ENCODE data around the gene ECT2L. TPM values are rescaled to one million over a fixed set of nuclear protein-coding genes. Genes with fewer than 3 reads are reported as not detected.
"Not testable (repeated sequence)": the region's sequence is repeated elsewhere in the genome, so short reads cannot be mapped to it uniquely, and the experiment has no call there.

The ECT2L gene
- total and polyA plus RNA-seq, 5 experiments from 2014 or later, result 0.05 to 0.26 TPM; not detected in 3

DNA sequence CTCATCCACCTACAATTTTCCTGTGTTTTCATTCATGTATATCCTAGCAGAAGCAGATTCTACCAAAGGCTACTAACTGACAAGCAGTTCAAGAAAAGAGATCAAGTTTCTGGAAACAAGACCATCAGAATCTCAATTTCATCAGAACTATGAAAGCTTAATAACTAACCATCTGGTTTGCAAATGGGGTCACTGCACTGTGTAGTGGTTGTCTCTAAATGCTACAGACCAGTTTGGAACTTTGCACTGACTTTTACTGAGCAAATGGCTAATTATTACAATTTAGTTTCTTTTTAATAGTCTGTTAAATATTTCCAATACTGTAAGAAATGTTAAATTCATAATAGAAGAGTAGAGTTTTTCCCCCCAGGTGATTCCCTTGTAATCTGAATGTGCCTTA, 127.7 kb downstream of the ECT2L start:
- Mint-ChIP-seq H3K27ac (peak overlapping the region in 1 of 10 donors; percentile 49), H3K4me3 (no peak overlapping the region), H3K4me1 (peaks cover 0 to 2% (median 0%) of the 10 kb centered on the region in 4 donors), H3K27me3 (no peaks in the 10 kb centered on the region), H3K36me3 (peaks cover 10 to 63% (median 30%) of the 10 kb centered on the region in 3 donors), H3K9me3 (no peaks in the 10 kb centered on the region)
- DNase-seq, result no peak
- ATAC-seq, result no peak
- POLR2A ChIA-PET, result no interaction called here

DNA sequence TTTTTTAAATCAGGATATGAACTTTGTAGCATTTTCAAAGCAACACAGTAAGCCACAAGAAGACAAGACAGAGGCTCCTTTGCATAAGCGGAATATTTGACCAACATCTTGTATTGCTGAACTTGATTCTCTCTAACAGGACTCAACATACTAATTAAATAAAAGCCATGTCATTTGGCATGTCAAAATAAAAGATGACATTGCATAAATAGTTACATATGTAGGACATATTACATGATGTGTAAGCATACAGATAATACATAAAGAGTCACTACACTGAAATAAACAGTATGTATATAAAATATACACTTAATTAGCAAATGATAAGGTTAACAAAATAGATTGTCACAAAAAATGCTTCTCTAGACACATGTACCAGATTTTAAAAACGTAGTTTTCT, 129.9 kb downstream of the ECT2L start:
- no peaks in the 10 kb centered on the region for H3K27me3 Mint-ChIP-seq
- peaks cover 0 to 2% (median 0%) of the 10 kb centered on the region in 4 donors for H3K4me1 Mint-ChIP-seq
- H3K27ac Mint-ChIP-seq, result peak overlapping the region in 1 of 10 donors; percentile 29
- no peak for ATAC-seq
- H3K9me3 Mint-ChIP-seq, result no peaks in the 10 kb centered on the region
- POLR2A ChIA-PET, result no interaction called here
- no peak overlapping the region for H3K4me3 Mint-ChIP-seq
- DNase-seq, result no peak
- peaks cover 0 to 64% (median 22%) of the 10 kb centered on the region in 3 donors for H3K36me3 Mint-ChIP-seq

DNA sequence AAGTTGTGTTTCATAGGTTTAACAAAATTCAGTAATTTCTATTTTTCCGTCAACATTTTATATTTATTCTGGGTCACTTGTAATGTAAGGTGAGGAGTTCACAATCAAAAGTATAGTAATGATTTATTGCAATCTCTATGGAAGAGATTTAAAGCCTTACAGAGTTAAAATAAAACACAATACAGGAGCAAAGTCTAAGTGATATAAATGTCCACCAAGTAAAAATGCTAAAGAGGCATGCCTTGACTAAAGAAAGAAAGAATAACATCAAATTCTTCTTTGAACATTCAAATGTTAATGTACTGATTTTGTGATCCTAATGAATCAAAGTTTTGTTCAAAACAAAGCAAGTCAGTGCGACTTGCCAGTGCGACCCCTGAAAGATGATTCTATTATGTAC, 130.7 kb downstream of the ECT2L start:
- Mint-ChIP-seq H3K9me3 (no peaks in the 10 kb centered on the region), H3K4me1 (peaks cover 0 to 4% (median 1%) of the 10 kb centered on the region in 4 donors), H3K36me3 (peaks cover 0 to 66% (median 22%) of the 10 kb centered on the region in 3 donors), H3K4me3 (no peak overlapping the region), H3K27ac (peak overlapping the region in 1 of 10 donors; percentile 29), H3K27me3 (no peaks in the 10 kb centered on the region)
- POLR2A ChIA-PET, result no interaction called here
- DNase-seq (no peak), ATAC-seq (no peak)

DNA sequence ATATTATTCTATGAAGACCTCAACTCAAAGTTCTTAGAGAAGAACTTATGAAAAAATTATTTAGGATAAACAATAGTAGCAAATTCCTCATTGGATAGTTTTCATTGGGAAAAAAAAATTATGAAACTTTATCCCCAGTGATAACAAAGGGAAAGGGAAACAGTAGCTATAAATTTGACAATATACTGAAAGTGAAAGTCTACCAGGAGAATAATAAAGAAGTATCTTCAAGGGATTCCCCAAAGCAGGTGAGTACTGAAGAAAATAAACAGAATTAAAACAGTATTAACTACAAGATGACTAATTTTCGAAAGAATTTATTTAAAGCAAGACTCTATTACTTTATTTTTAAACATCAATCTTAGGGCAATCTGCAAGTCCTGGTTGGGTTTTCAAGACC, 135.8 kb downstream of the ECT2L start:
- Mint-ChIP-seq H3K27me3 (no peaks in the 10 kb centered on the region), H3K9me3 (peaks cover 0 to 2% (median 0%) of the 10 kb centered on the region in 9 donors), H3K27ac (peak overlapping the region in 3 of 10 donors; percentile 11 to 43 (median 13)), H3K4me3 (no peak overlapping the region), H3K4me1 (peaks cover 0 to 15% (median 9%) of the 10 kb centered on the region in 4 donors), H3K36me3 (peaks cover 7 to 72% (median 30%) of the 10 kb centered on the region in 3 donors)
- ATAC-seq, result no peak
- DNase-seq, result no peak
- POLR2A ChIA-PET, result no interaction called here

DNA sequence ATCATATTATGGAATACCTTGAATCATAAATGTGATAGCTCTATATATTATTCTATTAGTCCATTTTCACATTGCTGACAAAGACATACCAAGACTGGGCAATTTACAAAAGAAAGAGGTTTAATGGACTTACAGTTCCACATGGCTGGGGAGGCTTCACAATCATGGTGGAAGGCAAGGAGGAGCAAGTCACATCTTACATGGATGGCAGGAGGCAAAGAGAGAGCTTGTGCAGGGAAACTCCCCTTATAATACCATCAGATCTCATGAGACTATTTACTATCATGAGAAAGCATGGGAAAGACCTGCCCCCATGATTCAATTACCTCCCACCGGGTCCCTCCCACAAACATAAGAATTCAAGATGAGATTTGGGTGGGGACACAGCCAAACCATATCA, 141.0 kb downstream of the ECT2L start:
- H3K4me3 Mint-ChIP-seq, H3K27ac Mint-ChIP-seq, DNase-seq, H3K27me3 Mint-ChIP-seq, ATAC-seq, POLR2A ChIA-PET, H3K4me1 Mint-ChIP-seq: not testable (repeated sequence)
- peaks cover 0 to 17% (median 6%) of the 10 kb centered on the region in 9 donors for H3K9me3 Mint-ChIP-seq
- H3K36me3 Mint-ChIP-seq, result peaks cover 25 to 80% (median 55%) of the 10 kb centered on the region in 3 donors

DNA sequence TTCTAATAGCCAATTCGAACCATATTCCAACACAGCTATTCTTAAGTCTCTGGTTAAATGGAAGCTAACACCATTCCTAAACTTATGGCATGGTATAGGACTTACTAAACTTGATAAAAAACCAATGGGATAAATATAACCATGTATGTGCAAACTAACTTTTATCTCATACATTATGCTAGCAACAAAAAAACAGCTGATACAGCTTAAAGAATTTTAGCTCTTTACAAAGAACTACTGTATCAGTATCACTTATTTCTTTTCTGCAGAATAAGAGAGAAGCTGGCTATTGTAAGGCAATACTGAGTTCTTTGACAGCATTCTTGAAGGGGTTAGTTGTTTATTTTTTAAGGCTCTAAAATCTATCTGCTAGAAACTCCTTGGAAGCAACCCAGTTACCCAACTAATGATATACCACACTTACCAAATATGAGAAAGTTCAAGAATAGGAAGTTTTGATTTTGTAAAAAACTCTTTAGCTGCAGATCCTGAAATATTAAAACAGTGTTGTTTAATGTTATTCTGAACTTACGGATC, 147.3 kb downstream of the ECT2L start:
- H3K4me3 Mint-ChIP-seq, result no peak overlapping the region
- peaks cover 6 to 28% (median 17%) of the 10 kb centered on the region in 4 donors for H3K4me1 Mint-ChIP-seq
- POLR2A ChIA-PET, result no interaction called here
- DNase-seq (no peak), ATAC-seq (no peak)
- H3K27ac Mint-ChIP-seq, result no peak overlapping the region
- H3K9me3 Mint-ChIP-seq, result peaks cover 0 to 3% (median 0%) of the 10 kb centered on the region in 9 donors
- H3K27me3 Mint-ChIP-seq, result no peaks in the 10 kb centered on the region
- H3K36me3 Mint-ChIP-seq, result peaks cover 3 to 85% (median 44%) of the 10 kb centered on the region in 3 donors

DNA sequence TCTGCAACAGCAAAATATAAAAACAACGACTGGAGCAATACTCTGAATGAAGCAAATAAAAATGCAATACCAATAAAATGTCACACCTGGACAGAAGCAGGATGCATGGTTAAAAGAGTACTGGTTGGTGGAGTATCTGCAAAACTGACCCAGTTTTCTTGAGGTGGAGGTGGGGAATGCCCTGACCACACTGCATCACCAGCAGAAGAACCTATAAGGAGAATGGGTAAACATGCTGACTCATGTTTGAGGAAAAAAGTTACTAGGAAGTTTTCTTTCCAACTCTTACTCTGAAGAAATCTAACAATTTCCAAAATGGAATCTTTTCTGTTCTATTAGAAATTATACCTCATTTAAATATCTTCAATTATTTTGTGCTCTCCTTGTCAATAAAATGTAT, 148.5 kb downstream of the ECT2L start:
- ATAC-seq (peak in 1 of 2 donors; percentile 51), DNase-seq (no peak)
- Mint-ChIP-seq H3K36me3 (peaks cover 0 to 75% (median 34%) of the 10 kb centered on the region in 3 donors), H3K9me3 (no peaks in the 10 kb centered on the region), H3K4me1 (peaks cover 10 to 40% (median 29%) of the 10 kb centered on the region in 4 donors), H3K27ac (peak overlapping the region in 1 of 10 donors; percentile 43), H3K4me3 (no peak overlapping the region), H3K27me3 (no peaks in the 10 kb centered on the region)
- POLR2A ChIA-PET, result no interaction called here

DNA sequence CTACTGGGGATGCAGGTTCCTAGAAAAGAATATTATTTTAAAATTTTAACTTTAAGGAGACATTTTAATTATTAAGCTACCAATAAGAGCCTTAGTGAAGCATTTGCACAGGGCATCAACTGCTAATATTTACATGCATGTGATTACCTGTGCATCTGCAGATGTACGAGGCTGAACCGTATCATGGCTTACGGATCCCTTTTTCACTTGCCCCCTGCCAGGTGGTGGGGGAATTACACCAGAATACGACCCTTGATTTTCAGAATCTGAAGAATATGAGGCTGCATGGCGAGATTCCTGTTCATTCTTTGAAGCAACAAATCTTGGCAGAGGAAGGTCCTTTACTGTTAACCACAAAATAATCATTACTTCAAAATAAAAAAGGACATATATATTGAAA, 149.5 kb downstream of the ECT2L start:
- H3K36me3 Mint-ChIP-seq, result peaks cover 0 to 66% (median 30%) of the 10 kb centered on the region in 3 donors
- H3K27me3 Mint-ChIP-seq, result no peaks in the 10 kb centered on the region
- POLR2A ChIA-PET, result no interaction called here
- no peak overlapping the region for H3K27ac Mint-ChIP-seq
- no peak overlapping the region for H3K4me3 Mint-ChIP-seq
- DNase-seq, result peak in 1 of 10 donors; percentile 21
- no peak for ATAC-seq
- H3K4me1 Mint-ChIP-seq, result peaks cover 10 to 45% (median 35%) of the 10 kb centered on the region in 4 donors
- no peaks in the 10 kb centered on the region for H3K9me3 Mint-ChIP-seq

DNA sequence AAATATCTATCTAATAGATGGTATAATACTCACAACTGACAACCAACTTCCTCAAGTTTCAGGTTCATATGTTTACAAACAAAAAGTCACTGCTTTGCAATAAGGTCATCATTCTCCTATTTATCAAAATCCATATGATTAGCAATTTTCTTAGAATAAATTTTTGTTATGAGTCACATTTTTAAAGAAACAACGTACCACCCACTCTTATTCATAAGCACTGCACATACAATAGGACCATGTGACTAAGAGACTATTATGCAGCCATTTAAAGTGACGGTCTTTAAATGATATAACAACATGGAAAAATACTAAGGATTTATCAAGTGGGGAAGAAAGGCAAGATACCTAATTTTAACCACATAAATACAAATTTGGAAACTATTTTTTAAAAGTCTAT, 152.1 kb downstream of the ECT2L start:
- H3K36me3 Mint-ChIP-seq, result peaks cover 0 to 40% (median 19%) of the 10 kb centered on the region in 3 donors
- peaks cover 13 to 58% (median 51%) of the 10 kb centered on the region in 4 donors for H3K4me1 Mint-ChIP-seq
- POLR2A ChIA-PET, result interaction anchor here (0.6 kb wide), 1 partner anchor 223 kb away, joined by 3 read pairs; no protein-coding TSS in a partner anchor
- no peaks in the 10 kb centered on the region for H3K27me3 Mint-ChIP-seq
- H3K9me3 Mint-ChIP-seq, result no peaks in the 10 kb centered on the region
- peak overlapping the region in 2 of 10 donors; percentile 1 to 12 for H3K4me3 Mint-ChIP-seq
- peak overlapping the region in 4 of 10 donors; percentile 47 to 88 (median 53) for H3K27ac Mint-ChIP-seq
- DNase-seq (no peak), ATAC-seq (no peak)

DNA sequence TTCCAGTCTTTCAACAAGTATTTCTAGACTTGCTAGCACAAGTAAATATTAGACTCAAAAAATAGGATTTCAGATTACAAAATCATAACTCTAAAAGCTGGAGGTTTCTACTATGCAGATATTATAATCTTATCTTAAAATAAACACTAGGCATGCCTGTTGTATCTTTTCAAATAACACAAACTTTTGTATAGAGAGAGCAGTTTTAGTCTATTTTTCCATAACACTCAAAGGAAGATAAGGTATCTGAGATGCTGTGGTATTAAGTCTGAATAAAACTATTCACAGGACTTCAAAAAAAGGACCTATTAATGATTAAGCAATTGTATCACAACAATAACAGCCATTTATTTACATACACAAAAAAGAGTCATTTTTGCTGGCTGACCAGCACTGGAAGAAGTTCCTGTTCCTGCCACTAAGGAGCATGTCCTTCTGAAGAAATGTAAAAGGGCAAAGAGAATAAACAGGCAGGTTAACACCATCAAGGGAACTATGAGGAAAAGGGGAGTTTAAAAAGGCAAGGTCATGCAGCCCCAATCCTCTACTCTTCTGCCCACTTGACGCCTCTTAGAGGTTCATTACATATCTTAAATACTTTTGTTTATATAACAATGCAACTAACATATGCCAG, 152.8 kb downstream of the ECT2L start:
- DNase-seq (no peak), ATAC-seq (no peak)
- POLR2A ChIA-PET, result no interaction called here
- no peaks in the 10 kb centered on the region for H3K9me3 Mint-ChIP-seq
- H3K36me3 Mint-ChIP-seq, result peaks cover 0 to 35% (median 14%) of the 10 kb centered on the region in 3 donors
- H3K27ac Mint-ChIP-seq, result peak overlapping the region in 5 of 10 donors; percentile 26 to 58 (median 38)
- no peaks in the 10 kb centered on the region for H3K27me3 Mint-ChIP-seq
- H3K4me1 Mint-ChIP-seq, result peaks cover 14 to 65% (median 56%) of the 10 kb centered on the region in 4 donors
- H3K4me3 Mint-ChIP-seq, result no peak overlapping the region

DNA sequence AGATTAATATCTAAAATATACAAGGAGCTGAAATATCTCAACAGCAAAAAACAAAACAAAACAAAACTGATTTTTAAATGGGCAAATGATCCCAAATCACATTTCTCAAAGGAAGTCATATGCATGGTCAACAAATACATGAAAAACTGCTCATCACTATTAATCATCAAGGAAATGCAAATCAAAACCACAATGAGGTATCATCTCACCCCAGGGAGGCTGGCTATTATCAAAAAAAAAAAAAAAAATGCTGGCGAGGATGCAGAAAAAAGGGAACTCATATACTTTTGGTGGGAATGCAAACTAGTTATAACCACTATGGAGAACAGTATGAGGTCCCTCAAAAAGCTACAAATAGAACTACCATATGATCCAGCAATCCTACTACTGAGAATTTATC, 157.6 kb downstream of the ECT2L start:
- Mint-ChIP-seq H3K27ac (peak overlapping the region in 3 of 10 donors; percentile 24 to 73 (median 59)), H3K4me1 (peaks cover 29 to 78% (median 72%) of the 10 kb centered on the region in 4 donors), H3K36me3 (peaks cover 3 to 11% (median 5%) of the 10 kb centered on the region in 3 donors), H3K27me3 (no peaks in the 10 kb centered on the region), H3K9me3 (peaks cover 0 to 1% (median 0%) of the 10 kb centered on the region in 9 donors), H3K4me3 (no peak overlapping the region)
- POLR2A ChIA-PET, result no interaction called here
- ATAC-seq (no peak), DNase-seq (no peak)
